Measurements from ENCODE around the gene ADCY4. TPM values are rescaled to one million over a fixed set of nuclear protein-coding genes. Genes with fewer than 3 reads are reported as not detected.

The ADCY4 gene
- total and polyA plus RNA-seq, 2 of the 13 experiments (the other 11 are each of a cell fraction or from before 2014, with no cell fraction given) = 0.03 TPM; not detected in 1

GRCh38 chr14:24307575-24308341, 27.1 kb downstream of the ADCY4 start, which contains the start of gene CIDEB (continued):
- TF ChIP-seq ZHX2 (IDR thresholded peaks at IDR 0.05; ENCODE audit: low read depth) (peak; percentile 30; the same call in 1 of the 2 replicates), ZHX2 (CRISPR knock-in tag; IDR thresholded peaks at IDR 0.05; ENCODE audit: borderline replicate concordance) (no peak), ASH2L (IDR thresholded peaks at IDR 0.05; ENCODE audit: insufficient read length, low read depth, low read length) (peak; percentile 99), FOXP1 (IDR thresholded peaks at IDR 0.05) (no peak), FOXP1 (CRISPR knock-in tag; IDR thresholded peaks at IDR 0.05) (peak; percentile 54), ZNF124 (CRISPR knock-in tag; IDR thresholded peaks at IDR 0.05) (peak; percentile 97), MYC (CRISPR knock-in tag; IDR thresholded peaks at IDR 0.05; ENCODE audit: borderline replicate concordance) (peak; percentile 77; the same call in 1 of the 2 replicates), ZBED4 (CRISPR knock-in tag; IDR thresholded peaks at IDR 0.05; ENCODE audit: borderline replicate concordance) (peak; percentile 95; the same call in 1 of the 2 replicates), ZNF367 (CRISPR knock-in tag; IDR thresholded peaks at IDR 0.05; ENCODE audit: borderline replicate concordance) (no peak), FOXJ3 (CRISPR knock-in tag; IDR thresholded peaks at IDR 0.05; ENCODE audit: borderline replicate concordance) (no peak), E2F1 (CRISPR knock-in tag; IDR thresholded peaks at IDR 0.05) (no peak), FLYWCH1 (CRISPR knock-in tag; IDR thresholded peaks at IDR 0.05) (no peak), SNRNP70 (IDR thresholded peaks at IDR 0.05; ENCODE audit: low read depth, low read length) (no peak), SP4 (CRISPR knock-in tag; IDR thresholded peaks at IDR 0.05) (peak; percentile 89), BCL3 (CRISPR knock-in tag; IDR thresholded peaks at IDR 0.05) (peak; percentile 78), SATB2 (CRISPR knock-in tag; IDR thresholded peaks at IDR 0.05) (no peak), KLF16 (CRISPR knock-in tag; IDR thresholded peaks at IDR 0.05) (peak in 1 of 2 experiments; percentile 97; a peak in 2 of 4 replicates)

Data from HepG2 (cell line).